Dermis blood vessel endothelial cell (primary cell): ENCODE data around the gene UFD1. TPM values are rescaled to one million over a fixed set of nuclear protein-coding genes. Genes with fewer than 3 reads are reported as not detected.
A peak's percentile ranks its signal among the peaks of the same experiment; 100 is the strongest.
"Not testable (repeated sequence)": the region's sequence is repeated elsewhere in the genome, so short reads cannot be mapped to it uniquely, and the experiment has no call there.

Experiments
- DNase-seq: peaks from one replicate; pipeline ENCODE4 v3.0.0; 2010
- total RNA-seq: library from RNA; depleted of rRNA; stranded (reverse); fragments of >200 nt; gene quantifications from 2 replicates; pipeline ENCODE4 v1.2.3, GENCODE V29; 2014

The UFD1 gene
- total RNA-seq, 1 donor from 2014 or later = 147 TPM

DNA sequence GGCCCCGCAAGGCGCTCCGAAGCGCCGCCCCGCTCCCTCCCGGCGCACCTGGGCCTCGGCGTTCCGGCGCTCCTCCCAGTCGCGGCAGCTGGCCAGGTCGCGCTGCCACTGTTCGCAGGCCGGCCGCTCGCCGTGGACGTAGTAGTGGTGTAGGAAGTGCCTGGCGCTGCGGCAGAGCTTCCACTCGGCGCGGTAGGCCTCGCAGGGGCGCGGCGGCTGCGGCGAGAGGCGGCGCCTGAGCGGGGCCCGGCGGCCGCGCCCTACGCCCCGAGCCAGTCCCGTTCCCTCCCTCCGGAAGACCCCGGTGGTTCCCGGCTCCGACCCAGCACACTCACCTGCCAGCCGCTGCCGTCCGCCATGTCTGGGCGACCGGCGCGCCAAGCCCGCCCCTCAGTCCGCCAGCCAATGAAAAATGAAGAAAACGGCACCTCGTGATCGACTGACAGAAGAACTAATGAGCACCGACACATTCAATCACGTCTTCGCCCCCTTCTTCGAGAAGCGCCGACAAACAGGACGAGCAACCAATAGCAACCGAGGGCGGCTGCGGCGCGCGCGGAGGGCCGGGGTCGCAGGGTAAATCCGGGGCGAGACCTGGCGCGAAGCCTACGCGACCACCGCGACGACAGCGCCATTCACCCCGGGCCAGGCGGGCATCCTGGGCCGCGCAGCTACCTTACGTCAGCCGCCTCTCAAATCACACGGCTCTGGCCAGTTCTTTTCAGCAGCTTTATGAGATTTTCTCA lies 31.5 kb downstream of the UFD1 start, which contains the start of gene C22orf39:
Gene C22orf39 (minus strand): TSS at position 382 of the 746 bp plus-strand sequence. CDS start 23 bp downstream, at position 359.
- peak; percentile 95 for DNase-seq

DNA sequence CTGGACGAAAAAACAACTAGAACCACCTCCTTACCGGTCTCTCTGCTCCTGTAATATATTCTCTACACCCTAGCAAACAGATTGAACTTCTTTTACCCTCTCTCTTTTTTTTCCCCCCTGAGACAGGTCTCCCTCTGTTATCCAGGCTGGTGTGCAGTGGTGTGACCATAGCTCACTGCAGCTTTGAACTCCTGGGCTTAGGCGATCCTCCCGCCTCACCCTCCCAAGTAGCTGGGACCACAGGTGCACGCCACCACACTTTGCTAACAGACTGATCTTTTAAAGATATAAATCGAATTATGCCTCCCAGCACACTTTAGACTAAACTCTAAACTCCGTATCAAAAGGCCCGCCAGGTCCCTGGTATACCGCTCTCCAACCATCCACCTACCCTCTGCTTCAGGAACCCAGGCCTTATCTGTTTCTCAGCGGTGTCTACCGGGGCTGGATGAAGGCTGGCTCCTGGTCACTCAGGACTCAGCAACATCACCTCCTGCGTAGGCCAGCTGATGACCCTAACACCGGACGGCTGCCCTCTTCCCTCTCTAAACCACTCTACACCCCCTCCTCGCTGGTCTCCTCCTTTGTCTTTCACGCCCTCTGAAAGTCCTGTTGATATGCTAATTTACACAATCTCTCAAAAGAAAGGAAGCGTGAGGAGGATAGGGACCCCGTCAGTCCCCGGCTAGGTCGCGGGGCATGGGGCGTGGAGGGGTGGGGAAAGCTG lies 32.2 kb downstream of the UFD1 start:
- peak; percentile 37 for DNase-seq

DNA sequence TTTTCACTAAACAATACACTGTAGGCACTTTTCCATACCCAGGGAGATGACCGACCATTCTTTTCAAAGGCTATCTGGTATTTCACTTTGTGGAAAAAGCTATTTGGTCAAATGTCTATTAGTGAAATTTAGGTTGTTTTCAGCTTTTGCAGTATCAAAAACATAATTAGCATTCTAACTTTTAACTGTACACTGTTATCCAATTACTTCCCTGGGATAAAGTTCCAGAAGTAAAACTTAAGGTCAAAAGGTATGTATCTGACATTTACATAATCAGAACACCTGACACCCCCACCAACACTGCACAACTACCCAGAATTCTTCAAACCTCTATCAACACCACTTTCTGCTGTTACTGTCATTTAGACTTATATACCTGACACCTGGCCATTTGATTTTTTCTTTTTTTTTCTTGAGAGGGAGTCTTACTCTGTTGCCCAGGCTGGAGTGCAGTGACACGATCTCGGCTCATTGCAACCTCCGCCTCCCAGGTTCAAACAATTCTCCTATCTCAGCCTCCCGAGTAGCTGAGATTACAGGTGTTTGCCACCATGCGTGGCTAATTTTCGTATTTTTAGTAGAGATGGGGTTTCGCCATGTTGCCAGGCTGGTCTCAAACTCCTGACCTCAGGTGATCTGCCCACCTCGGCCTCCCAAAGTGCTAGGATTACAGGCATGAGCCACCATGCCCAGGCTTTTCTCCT lies 33.6 kb downstream of the UFD1 start:
- DNase-seq = peak; percentile 20

DNA sequence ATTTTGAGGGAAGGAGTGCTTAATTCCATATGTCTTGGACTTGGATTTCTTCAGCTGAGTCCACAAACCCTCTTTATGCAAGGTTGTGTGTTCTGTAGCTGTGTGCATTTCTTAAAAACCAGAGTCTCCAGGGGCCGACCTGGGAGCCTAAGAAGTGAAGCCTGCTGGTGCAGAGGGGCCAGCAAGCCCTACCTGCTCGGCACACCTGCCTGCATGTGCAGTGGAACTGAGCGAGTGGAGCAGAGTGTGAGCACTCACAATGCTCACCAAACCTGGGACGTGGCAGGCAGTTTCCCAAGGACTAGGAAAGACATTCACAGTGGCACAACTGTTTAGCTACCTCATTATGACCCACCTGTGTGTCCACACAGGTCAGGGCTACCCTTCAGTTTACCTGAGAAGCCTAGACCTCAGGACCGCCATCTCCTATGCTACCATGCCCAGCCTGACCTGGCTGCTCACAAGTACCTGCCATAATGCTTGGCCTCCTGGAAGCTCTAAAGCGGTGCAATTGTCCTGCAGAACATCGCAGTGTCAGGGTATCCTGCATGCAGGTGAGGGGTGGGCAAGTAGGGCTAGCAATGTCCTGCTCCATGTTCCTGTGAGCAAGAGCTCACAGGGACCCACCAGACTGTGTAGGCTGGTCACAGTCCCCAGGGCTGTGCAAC lies 35.3 kb downstream of the UFD1 start:
- no peak for DNase-seq

DNA sequence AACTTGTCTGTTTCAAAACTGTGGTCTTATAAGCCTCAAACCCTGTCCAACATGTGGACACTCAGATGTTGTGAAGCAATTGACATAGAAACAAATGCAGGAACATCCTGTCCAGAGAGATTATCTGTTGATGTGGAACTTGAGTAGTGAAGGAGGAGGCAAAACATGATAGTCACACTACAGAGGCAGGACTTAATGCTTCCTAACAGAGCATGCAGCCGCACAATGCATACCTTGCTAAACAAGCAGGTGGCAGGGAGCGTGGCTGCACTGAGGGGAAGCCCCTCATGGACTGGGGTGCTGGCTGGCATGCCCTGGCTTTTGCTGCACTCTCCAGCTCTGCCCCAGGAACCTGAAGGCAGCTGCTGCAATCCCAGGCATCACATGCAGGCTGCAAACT lies 36.8 kb downstream of the UFD1 start:
- no peak for DNase-seq

DNA sequence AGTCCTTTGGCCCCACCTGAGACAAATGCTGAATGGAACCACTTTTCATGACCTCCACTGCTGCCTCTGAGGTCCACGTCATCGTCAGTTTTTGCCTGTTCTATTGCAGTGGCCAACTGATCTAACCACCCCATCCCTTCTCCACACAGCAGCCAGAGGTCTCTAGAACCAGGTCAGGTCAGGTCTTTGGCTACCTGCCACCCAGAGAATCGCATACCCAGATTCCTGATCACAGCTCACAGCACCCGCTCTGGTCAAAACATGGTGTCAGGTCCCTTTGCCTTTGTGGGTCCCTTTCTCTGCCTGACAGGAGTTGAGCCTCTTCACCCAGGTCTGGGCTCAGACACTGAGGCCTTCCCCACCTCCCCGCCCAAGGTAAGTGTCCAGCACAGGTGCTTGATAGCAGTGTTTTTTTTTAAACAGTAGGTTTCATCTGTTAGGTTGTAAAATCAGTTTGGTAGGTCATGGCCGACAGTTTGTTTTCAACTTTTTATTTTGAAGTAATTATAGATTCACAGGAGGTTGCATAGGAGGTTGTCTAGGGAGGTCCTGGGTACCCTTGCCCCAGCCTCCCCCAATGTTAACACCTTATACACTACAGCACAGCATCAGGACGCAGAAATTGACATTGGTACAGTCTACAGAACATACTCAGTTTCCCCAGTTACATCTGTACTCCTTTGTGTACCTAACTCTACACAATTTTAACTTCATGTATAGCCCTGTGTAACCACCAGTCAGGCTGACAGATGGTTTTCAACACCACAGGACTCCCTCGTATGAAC lies 38.4 kb downstream of the UFD1 start:
- no peak for DNase-seq

DNA sequence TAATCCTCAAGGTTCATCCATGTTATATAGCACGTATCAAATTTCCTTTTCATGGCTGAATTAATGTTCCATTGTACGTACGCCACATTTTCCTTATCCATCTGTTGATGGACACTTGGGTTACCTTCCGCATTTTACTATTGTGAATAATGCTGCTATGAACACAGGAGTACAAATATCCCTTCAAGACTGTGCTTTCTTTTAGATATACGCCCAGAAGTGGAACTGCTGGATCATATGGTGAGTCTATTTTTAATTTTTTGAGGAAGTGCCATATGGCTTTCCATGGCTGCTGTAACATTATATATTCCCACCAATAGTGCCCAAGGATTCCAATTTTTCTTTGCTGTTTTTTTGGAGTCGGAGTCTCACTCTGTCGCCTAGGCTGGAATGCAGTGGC lies 40.7 kb downstream of the UFD1 start:
- no peak for DNase-seq

DNA sequence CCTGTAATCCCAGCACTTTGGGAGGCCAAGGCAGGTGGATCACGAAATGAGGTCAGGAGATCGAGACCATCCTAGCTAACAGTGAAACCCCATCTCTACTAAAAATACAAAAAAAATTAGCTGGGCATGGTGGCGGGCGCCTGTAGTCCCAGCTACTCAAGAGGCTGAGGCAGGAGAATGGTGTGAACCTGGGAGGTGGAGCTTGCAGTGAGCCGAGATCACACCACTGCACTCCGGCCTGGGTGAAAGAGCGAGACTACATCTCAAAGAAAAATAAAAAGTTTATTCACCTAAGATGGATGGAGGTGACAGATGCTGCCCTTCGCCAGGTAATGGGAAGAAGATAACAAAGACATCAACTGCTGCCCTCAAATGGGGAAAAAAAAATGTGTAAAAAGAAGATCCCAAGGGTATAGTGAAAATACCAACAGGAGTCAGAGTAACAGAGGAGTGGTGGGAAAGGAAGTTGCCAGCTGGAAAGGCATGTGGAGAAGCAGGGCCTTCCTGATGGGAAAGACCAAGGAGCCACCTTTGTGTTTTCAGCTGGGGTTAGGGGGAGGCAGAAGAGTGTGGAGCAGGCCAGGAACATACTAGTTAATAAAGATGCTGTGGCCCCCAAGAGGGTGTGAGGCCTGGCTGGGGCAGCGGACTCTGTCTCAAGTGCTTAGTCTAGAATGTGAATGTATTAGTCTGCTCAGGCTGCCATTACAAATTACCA lies 42.4 kb downstream of the UFD1 start:
- DNase-seq = not testable (repeated sequence)

DNA sequence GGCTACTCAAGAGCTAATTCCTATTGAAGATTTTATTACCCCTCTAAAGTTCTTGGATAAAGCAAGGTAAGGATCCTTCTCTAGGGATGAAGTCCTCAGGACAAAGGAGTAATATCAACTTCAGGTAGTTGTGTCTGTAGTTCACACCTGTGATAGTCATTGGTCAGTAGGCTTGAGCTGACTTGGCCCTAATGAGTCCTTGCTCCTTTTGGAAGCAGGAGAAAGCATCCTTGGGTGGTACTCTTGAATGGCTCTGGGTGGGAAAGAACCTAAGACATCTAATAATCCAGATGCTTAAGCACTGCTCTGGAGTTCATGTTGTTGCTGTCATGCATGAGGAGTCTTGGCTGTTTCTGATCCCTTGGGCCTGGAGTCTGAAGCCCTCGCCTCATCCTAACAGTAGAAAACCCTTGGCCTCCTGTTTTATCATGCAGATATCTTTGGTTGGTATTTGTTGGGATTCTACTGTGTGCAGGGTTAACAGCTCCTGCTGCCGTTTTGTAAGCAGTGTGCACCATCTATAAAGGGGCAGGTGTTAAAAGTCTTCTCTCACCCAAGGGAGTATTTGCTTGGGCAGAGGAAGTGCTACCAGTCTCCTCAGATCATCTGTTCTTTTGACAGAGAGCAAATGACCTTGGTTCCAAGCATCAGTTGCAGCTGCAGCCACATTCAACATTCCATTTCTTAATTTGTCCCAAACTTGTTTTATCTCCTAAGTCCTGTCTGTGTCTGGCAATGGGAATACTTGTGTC lies 44.0 kb downstream of the UFD1 start:
- DNase-seq = no peak

DNA sequence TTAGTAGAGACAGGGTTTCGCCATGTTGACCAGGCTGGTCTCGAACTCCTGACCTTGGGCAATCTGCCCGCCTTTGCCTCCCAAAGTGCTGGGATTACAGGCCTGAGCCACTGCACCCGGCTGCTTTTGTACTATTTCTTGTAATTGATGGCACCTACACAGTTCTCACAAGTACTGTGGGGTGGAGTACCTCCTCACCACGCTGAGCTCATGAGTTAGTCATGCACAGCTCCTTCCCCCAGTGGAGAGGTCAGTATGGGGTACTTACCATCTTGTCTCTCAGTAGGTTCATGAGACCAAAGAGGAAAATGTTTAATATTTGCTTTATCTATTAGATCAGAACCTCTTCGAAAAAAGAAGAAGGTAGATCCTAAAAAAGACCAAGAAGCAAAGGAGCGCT lies 44.6 kb downstream of the UFD1 start:
- no peak for DNase-seq

DNA sequence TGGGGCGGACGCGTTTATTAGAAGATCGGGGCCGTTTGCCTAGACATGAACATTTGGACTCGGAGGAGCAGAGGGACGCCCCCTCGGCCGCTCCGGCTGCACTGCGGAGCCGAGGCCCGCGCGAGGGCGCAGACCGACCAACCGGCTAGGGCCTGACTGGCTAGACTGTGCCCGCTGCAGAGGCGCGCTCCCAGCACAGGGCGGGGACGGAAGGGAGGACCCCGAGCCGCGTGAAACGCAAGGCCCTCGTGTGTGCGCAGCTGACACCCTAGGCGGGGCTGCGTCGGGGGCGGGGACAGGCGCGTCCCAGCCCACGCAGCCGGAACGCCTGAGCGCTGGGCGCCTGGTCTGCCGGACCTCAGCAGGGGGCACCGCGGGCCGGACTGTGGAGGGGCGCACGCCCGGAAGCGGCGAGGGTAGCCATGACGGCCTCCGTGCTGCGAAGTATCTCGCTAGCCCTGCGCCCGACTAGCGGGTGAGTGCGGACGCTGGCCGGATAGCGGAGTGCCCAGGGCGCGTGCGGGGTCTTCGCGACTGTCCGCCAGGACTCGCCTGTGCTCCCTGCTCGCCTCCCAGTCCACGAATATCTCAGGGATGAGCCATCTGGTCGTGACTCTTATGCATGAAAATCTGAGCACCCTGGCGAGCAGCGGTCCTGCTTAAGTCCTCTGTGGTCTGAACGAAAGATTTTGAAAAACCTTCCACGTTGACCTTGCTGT lies 46.7 kb downstream of the UFD1 start, which contains the start of gene MRPL40:
Gene MRPL40 (plus strand): TSS at position 413 of the 719 bp plus-strand sequence. CDS start 10 bp downstream, at position 423.
- peak; percentile 96 for DNase-seq

DNA sequence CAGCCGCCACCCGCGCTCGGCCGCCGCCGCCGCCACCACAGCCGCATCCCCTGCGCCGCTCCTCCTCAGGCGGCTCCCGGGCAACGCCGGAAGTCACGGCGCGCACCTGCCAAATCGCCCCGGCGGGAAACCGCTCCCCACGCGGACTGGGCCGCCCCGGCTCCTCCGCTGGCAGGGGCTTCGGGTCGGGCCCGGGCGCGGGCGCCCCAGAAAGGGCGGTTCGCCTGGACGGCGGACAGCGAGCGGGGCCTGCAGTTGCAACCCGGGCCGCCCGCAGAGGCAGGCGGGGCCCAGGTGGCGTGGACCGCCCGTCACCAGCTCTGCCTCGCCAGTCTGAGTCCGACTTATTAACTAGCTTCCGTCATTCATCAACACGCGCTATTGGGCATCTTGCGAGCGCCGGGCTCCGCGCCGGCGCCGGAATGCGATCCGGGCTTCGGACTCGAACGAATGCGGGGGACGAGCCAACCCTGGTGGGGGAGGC lies 47.3 kb downstream of the UFD1 start, which contains the start of gene HIRA:
Gene HIRA (minus strand): TSS at position 85 of the 484 bp plus-strand sequence. CDS start 257 bp downstream, outside the sequence.
- DNase-seq = peak; percentile 81

DNA sequence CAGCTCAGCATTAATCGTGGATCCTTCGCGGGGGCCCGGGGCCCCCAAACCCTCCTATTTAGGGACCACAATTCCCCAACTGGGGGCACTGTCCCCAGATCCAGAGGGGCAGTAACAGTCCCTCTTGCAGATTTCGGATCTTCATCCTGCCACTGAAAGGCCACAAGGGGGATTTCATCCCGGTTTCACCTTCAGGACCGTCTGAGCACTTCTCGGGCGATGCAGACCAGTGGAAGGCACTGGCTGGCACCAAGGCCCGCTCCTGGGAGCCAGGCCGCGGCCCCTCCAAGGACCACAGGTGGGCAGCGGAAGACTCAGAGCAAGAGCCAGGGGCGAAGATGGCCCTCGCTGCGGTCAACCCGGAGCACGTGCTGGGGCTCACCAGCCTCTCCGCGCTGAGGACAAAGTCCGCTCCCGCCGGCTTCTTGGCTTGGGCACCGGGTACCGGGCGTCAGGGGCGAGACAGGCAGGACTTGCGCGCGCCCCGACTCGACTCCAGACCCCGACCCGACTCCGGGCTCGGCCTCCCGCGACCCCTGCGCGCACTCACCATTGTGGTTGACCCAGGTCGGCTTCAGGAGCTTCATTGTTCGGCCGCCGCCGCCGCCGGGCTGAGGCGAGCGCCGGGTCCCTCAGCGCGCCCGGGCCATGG lies 48.0 kb downstream of the UFD1 start:
- DNase-seq = peak; percentile 52

DNA sequence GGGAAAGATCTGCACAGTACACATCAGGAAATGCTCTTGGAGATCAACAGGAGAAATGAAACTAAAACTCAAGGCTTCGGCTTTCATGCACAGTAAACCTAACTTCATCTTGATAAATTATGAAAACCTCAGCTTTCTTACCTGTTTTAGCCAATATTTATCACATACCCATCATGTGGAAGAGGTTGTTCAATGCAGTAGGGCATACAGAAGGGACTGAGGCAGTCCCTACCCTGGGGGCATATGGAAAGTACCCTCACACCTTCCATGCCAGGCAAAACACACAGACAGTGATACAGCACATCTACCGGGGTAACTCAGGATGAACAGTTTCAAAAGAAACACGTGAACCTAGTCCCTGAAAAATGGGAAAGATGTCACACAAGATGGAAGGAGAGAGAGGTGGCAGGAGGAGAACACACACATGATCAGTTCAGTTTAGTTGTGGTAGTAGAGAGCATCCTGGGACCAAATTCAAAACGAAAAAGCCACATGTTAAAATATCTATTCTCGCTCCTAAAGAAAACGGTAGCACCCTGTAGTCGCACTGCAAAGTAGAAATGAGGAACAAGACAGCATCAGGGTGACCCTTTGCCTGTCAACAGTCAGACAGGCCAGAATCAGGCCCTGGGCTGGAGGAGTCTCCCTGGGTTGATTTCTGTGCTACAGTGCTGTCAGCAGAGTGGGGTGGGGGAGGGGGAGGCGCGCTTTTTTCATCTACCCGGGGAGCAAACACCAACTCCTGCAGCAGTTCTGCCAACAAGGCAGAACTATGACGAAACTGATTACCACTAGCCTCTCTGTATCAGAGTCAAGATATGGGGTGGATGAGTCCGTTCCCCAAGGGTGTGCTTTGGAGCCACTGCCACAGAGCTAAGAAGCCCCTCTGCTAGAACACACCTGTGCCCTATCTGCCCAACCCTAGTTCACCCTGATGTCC lies 48.8 kb downstream of the UFD1 start:
- peak; percentile 30 for DNase-seq

DNA sequence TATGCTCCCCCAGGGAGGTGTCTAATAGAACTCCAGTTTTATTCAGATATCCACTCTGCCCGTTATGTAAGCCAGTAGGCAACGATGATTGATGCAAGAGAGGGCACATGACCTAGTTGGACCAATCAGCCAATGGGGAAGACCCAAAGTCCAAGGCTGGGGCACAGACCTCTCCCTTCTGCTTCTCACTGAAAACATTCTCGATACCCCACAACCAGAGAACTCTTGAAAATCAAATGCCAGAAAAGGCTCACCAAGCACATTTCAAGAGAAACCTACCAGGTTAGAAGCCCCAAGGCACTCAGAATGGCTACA lies 54.9 kb downstream of the UFD1 start:
- DNase-seq = no peak

DNA sequence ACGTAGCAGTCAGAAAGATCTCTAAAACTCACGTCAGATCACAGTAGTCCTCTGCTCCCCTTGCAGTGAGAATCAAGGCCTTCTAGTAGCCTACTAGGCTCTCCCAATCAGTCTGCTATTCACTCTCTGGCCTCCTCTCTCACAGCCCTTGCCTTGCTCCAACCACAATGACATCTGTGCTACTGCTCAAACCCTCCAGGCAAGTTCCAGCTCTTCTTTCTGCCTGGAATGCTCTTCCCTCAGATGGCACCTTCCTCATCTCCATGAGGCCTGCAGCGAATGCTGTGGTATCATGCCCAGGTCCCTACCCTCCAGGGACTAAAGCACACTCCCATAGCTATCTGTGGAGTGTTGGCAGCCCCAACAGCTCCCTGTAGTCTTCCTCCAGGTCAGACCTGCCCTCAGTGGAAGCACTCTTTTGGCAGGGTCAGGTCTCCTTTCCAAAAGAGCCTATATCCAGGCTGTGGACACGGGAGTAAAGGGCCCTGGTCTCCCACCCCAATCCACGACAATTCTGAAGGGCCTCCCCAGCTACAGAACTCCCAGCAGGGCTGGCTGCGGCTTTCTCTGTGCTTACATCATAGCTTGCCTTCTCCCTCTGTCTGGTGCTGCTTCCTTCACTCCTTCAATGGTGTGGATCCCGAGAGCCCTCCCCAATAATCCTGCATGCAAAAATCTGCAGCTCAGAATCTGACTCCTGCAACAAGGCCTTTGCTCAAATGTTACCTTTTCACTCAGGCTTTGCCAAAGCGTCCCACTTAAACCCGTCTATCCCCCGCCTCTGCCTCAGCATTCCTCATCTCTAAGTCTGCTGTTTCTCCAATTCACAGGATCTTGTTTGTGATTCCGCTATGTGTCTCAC lies 56.3 kb downstream of the UFD1 start:
- DNase-seq = no peak

DNA sequence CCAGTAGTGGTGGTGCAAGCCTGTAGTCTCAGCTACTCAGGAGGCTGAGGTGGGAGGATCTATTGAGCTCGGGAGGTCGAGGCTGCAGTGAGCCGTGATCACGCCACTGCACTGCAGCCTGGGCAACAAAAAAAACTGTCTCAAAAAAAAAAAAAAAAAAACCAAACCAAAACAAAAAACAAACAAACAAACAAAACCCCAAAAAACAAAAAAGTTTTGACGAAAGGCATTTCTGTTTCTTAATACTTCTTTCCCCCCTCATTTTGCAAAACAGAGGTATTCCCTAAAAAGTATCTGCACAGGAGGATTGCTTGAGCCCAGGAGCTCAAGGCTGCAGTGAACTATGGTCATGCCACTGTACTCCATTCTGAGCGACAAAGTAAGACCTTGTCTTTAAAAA lies 58.7 kb downstream of the UFD1 start:
- no peak for DNase-seq
